Loucy (cell line): Measurements from ENCODE around the gene POLR3E.

ENCODE experiments used
- H2AFZ ChIP-seq: fragments of 200-600 bp; sonication (generic); 2 replicates; pipeline ENCODE4 v1.6.0; 2016; ENCODE audit warnings: antibody characterized with exemption, mild to moderate bottlenecking, low read length, moderate library complexity
- H3F3A ChIP-seq: fragments of 200-600 bp; 2 replicates; pipeline ENCODE4 v1.6.0; 2016; ENCODE audit warnings: antibody characterized with exemption, low read depth, mild to moderate bottlenecking
- H3K27me3 ChIP-seq: fragments of 200-600 bp; sonication (generic); 2 replicates; pipeline ENCODE4 v1.6.1; 2014; ENCODE audit warnings: low read length, mild to moderate bottlenecking; ENCODE audit not compliant: insufficient read depth, poor library complexity, severe bottlenecking
- H3K36me3 ChIP-seq: fragments of 200-600 bp; sonication (generic); 2 replicates; pipeline ENCODE4 v1.6.1; 2016; ENCODE audit warnings: low read length; ENCODE audit not compliant: insufficient read depth
- H3K4me1 ChIP-seq: fragments of 200-600 bp; sonication (generic); 2 replicates; pipeline ENCODE4 v1.5.1; 2014; ENCODE audit warnings: low read length, mild to moderate bottlenecking; ENCODE audit not compliant: insufficient read depth, poor library complexity, severe bottlenecking
- H3K4me2 ChIP-seq: fragments of 200-600 bp; sonication (generic); 2 replicates; pipeline ENCODE4 v1.6.0; 2014; ENCODE audit warnings: antibody characterized with exemption, low read length, low read depth, mild to moderate bottlenecking; ENCODE audit not compliant: poor library complexity, severe bottlenecking
- H3K4me3 ChIP-seq: fragments of 200-600 bp; sonication (generic); 2 replicates; pipeline ENCODE4 v1.5.1; 2014; ENCODE audit warnings: low read length, mild to moderate bottlenecking, mixed read lengths; ENCODE audit not compliant: poor library complexity, severe bottlenecking
- H3K79me2 ChIP-seq: fragments of 200-600 bp; sonication (generic); 2 replicates; pipeline ENCODE4 v1.6.1; 2014; ENCODE audit warnings: low read length; ENCODE audit not compliant: insufficient read depth
- H3K9ac ChIP-seq: fragments of 200-600 bp; sonication (generic); 2 replicates; pipeline ENCODE4 v1.6.0; 2014; ENCODE audit warnings: mild to moderate bottlenecking, low read depth, low read length, moderate library complexity; ENCODE audit not compliant: poor library complexity, severe bottlenecking
- H3K9me2 ChIP-seq: fragments of 200-600 bp; sonication (generic); replicated peaks from 2 replicates; pipeline ENCODE4 v1.6.1; 2016; ENCODE audit warnings: low read depth, low read length, mixed read lengths
- H3K9me3 ChIP-seq: fragments of 200-600 bp; sonication (generic); 2 replicates; pipeline ENCODE4 v1.6.1; 2014; ENCODE audit warnings: mild to moderate bottlenecking, antibody characterized with exemption, low read length, low read depth; ENCODE audit not compliant: insufficient read depth
- H4K20me1 ChIP-seq: fragments of 200-600 bp; sonication (generic); 2 replicates; pipeline ENCODE4 v1.6.0; 2014; ENCODE audit warnings: antibody characterized with exemption, low read length, mild to moderate bottlenecking; ENCODE audit not compliant: insufficient read depth, poor library complexity, severe bottlenecking
- CTCF ChIP-seq: fragments of 200-600 bp; sonication (generic); conservative IDR thresholded peaks from 2 replicates; pipeline ENCODE4 v1.5.1; 2014; ENCODE audit warnings: mild to moderate bottlenecking, antibody characterized with exemption, low read length
- EZH2phosphoT487 ChIP-seq: fragments of 200-600 bp; IDR thresholded peaks from 2 replicates; pipeline ENCODE4 v1.6.1; 2018; ENCODE audit warnings: antibody characterized with exemption, mild to moderate bottlenecking, moderate library complexity, borderline replicate concordance

Gene POLR3E

GRCh38 chr16:22327446-22327775, 30.2 kb downstream of the POLR3E start:
- Histone ChIP-seq H3K79me2 (no peaks in the 10 kb centered on the region), H3K9ac (no peak overlapping the region), H3K9me3 (no peaks in the 10 kb centered on the region), H2AFZ (no peak overlapping the region), H3K4me3 (no peak overlapping the region), H3K4me2 (no peak overlapping the region), H3K9me2 (no peaks in the 10 kb centered on the region), H3K36me3 (peaks cover 67% of the 10 kb centered on the region; the same call in 1 of the 2 replicates), H3K27me3 (no peaks in the 10 kb centered on the region), H4K20me1 (no peaks in the 10 kb centered on the region), H3K4me1 (no peaks in the 10 kb centered on the region), H3F3A (no peaks in the 10 kb centered on the region)
- TF ChIP-seq EZH2phosphoT487 (no peak), CTCF (no peak)

- H2AFZ ChIP-seq, result no peak overlapping the region
- H4K20me1 ChIP-seq, result no peaks in the 10 kb centered on the region
- no peak overlapping the region for H3K9ac ChIP-seq
- H3K9me3 ChIP-seq, result no peaks in the 10 kb centered on the region
- no peaks in the 10 kb centered on the region for H3K4me1 ChIP-seq
- no peaks in the 10 kb centered on the region for H3K27me3 ChIP-seq
- H3K4me3 ChIP-seq, result no peak overlapping the region
- peaks cover 70% of the 10 kb centered on the region; the same call in 1 of the 2 replicates for H3K36me3 ChIP-seq
- TF ChIP-seq EZH2phosphoT487 (no peak), CTCF (no peak)
- no peaks in the 10 kb centered on the region for H3K79me2 ChIP-seq
- no peaks in the 10 kb centered on the region for H3K9me2 ChIP-seq
- H3F3A ChIP-seq, result no peaks in the 10 kb centered on the region
- no peak overlapping the region for H3K4me2 ChIP-seq
These were observed 31.0 kb downstream of the POLR3E start for GRCh38 chr16:22328081-22328725.

GRCh38 chr16:22329199-22329695, 32.0 kb downstream of the POLR3E start:
- no peaks in the 10 kb centered on the region for H3K9me2 ChIP-seq
- no peak overlapping the region for H3K9ac ChIP-seq
- no peak overlapping the region for H3K4me2 ChIP-seq
- no peaks in the 10 kb centered on the region for H3K79me2 ChIP-seq
- H3K4me3 ChIP-seq, result no peak overlapping the region
- no peaks in the 10 kb centered on the region for H3F3A ChIP-seq
- no peaks in the 10 kb centered on the region for H4K20me1 ChIP-seq
- no peak overlapping the region for H2AFZ ChIP-seq
- no peaks in the 10 kb centered on the region for H3K4me1 ChIP-seq
- no peaks in the 10 kb centered on the region for H3K9me3 ChIP-seq
- TF ChIP-seq EZH2phosphoT487 (no peak), CTCF (no peak)
- peaks cover 73% of the 10 kb centered on the region; the same call in 1 of the 2 replicates for H3K36me3 ChIP-seq
- no peaks in the 10 kb centered on the region for H3K27me3 ChIP-seq
